GM23248 (cell line): ENCODE results near the gene OPTC. TPM values are rescaled to one million over a fixed set of nuclear protein-coding genes. Genes with fewer than 3 reads are reported as not detected.
"Not testable (repeated sequence)": the region's sequence is repeated elsewhere in the genome, so short reads cannot be mapped to it uniquely, and the experiment has no call there.

Experiments
- DNase-seq: peaks from one replicate; pipeline ENCODE4 v3.0.0-alpha.2; 2015
- H2AFZ ChIP-seq: fragments of 200-600 bp; sonication (generic); 2 replicates; pipeline ENCODE4 v1.6.1; 2016; ENCODE audit warnings: antibody characterized with exemption
- H3F3A ChIP-seq: fragments of 200-600 bp; sonication (generic); 2 replicates; pipeline ENCODE4 v1.6.1; 2016; ENCODE audit warnings: mild to moderate bottlenecking, antibody characterized with exemption, mixed run types; ENCODE audit not compliant: insufficient read depth
- H3K27ac ChIP-seq: fragments of 200-600 bp; sonication (generic); 2 replicates; pipeline ENCODE4 v1.5.1; 2016; ENCODE audit warnings: mild to moderate bottlenecking
- H3K27me3 ChIP-seq: fragments of 200-600 bp; sonication (generic); replicated peaks from 2 replicates; pipeline ENCODE4 v1.6.1; 2016; ENCODE audit warnings: mild to moderate bottlenecking; ENCODE audit not compliant: insufficient read depth
- H3K36me3 ChIP-seq: fragments of 200-600 bp; sonication (generic); 2 replicates; pipeline ENCODE4 v1.6.1; 2016; ENCODE audit warnings: low read depth, mild to moderate bottlenecking
- H3K4me1 ChIP-seq: fragments of 200-600 bp; sonication (generic); 2 replicates; pipeline ENCODE4 v1.6.1; 2016; ENCODE audit warnings: mild to moderate bottlenecking; ENCODE audit not compliant: insufficient read depth
- H3K4me2 ChIP-seq: fragments of 200-600 bp; sonication (generic); one replicate; pipeline ENCODE4 v1.6.1; 2016; ENCODE audit warnings: mild to moderate bottlenecking; ENCODE audit not compliant: unreplicated experiment
- H3K4me3 ChIP-seq: fragments of 200-600 bp; sonication (generic); 2 replicates; pipeline ENCODE4 v1.5.1; 2016; ENCODE audit warnings: mild to moderate bottlenecking
- H3K79me2 ChIP-seq: fragments of 200-600 bp; sonication (generic); 2 replicates; pipeline ENCODE4 v1.6.1; 2016; ENCODE audit warnings: mild to moderate bottlenecking; ENCODE audit not compliant: insufficient read depth
- H3K9ac ChIP-seq: fragments of 200-600 bp; sonication (generic); 2 replicates; pipeline ENCODE4 v1.6.1; 2016; ENCODE audit warnings: mild to moderate bottlenecking
- H3K9me2 ChIP-seq: fragments of 200-600 bp; sonication (generic); 2 replicates; pipeline ENCODE4 v1.6.1; 2016; ENCODE audit warnings: mixed run types, mild to moderate bottlenecking, moderate library complexity; ENCODE audit not compliant: insufficient read depth
- H3K9me3 ChIP-seq: fragments of 200-600 bp; sonication (generic); one replicate; pipeline ENCODE4 v1.6.1; 2017; ENCODE audit warnings: low read depth
- H4K20me1 ChIP-seq: fragments of 200-600 bp; sonication (generic); 2 replicates; pipeline ENCODE4 v1.6.0; 2016; ENCODE audit not compliant: insufficient read depth
- EZH2 ChIP-seq: fragments of 200-600 bp; sonication (generic); IDR thresholded peaks from 2 replicates; pipeline ENCODE4 v1.6.1; 2018; ENCODE audit warnings: antibody characterized with exemption, mild to moderate bottlenecking; ENCODE audit not compliant: insufficient read depth, poor library complexity, severe bottlenecking
- EZH2phosphoT487 ChIP-seq: fragments of 200-600 bp; sonication (generic); IDR thresholded peaks from 2 replicates; pipeline ENCODE4 v1.6.1; 2018; ENCODE audit warnings: antibody characterized with exemption, moderate library complexity, mild to moderate bottlenecking, low read depth; ENCODE audit not compliant: insufficient read depth
- WGBS, 2 experiments: methylation state at CpG; one replicate each; pipeline ENCODE4 v1.1.6; 2015 to 2017; ENCODE audit warnings: low lambda C conversion rate in 2 of 2, low coverage in 1 of 2; ENCODE audit errors: missing lambda C conversion rate in 2 of 2; 5-methylcytosine and 5-hydroxymethylcytosine counted together
- in situ Hi-C: fragments of 300-500 bp; cut with MboI; formaldehyde crosslinking; loops from 2 replicates; pipeline ENCODE4 v1.15.0; 2020
- polyA plus RNA-seq: library from polyadenylated mRNA; unstranded; fragments of >200 nt; fragmentation: Nextera tagmentation; extraction: Ambion mirVana; gene quantifications from 2 replicates; pipeline ENCODE4 v1.2.1, GENCODE V29; 2016
- total RNA-seq: library from RNA; depleted of rRNA; stranded (reverse); fragments of >200 nt; shearing (Covaris generic); gene quantifications from 2 replicates; pipeline ENCODE4 v1.2.3, GENCODE V29; 2014

OPTC gene
- total and polyA plus RNA-seq, 2 experiments from 2014 or later: not detected

DNA sequence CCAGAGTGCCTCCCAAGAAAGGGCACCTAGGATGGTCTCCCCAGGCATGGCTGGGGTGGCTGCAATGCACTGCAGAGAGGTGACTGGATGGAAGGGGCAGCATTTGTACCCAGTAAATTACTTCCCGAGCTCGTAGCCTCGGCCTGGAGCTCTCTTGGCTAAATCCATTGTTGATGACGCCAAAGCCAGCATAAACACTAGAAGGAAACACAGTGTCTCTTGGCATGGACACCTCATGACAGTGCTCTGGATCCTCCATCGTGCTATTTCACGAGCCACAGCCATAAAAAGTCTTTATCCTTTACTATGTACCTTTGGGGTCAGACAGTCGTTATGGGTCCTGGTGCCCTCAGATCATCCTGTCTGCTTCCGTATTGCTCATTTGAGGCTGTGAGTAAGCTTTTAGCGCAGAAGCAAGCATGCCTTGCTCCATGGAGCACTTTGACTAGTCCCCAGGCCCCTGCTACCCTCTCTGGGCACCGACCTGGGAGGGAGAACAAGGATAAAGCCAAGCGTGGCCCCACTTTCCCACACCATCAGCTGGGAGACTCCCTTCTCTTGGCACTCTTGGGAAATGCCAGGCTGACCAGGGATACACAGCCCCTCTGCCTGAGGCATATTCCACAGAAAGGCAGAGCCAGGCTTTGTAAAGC, 28.7 kb upstream of the OPTC start:
- Histone ChIP-seq H4K20me1 (no peaks in the 10 kb centered on the region), H3K79me2 (no peaks in the 10 kb centered on the region), H3K9ac (no peak overlapping the region), H3K9me3 (no peaks in the 10 kb centered on the region), H3K4me2 (no peak overlapping the region), H3K9me2 (no peaks in the 10 kb centered on the region), H2AFZ (no peak overlapping the region), H3F3A (peaks cover 32% of the 10 kb centered on the region; the same call in 1 of the 2 replicates), H3K4me3 (no peak overlapping the region), H3K36me3 (no peaks in the 10 kb centered on the region), H3K27me3 (no peaks in the 10 kb centered on the region), H3K27ac (no peak overlapping the region), H3K4me1 (peaks cover 43% of the 10 kb centered on the region)
- WGBS, 2 experiments: 38 to 48% methylated on average over 11 of the region's 11 CpGs
- in situ Hi-C loops: no loop called here
- TF ChIP-seq EZH2 (no peak), EZH2phosphoT487 (no peak)
- DNase-seq: peak; percentile 41

DNA sequence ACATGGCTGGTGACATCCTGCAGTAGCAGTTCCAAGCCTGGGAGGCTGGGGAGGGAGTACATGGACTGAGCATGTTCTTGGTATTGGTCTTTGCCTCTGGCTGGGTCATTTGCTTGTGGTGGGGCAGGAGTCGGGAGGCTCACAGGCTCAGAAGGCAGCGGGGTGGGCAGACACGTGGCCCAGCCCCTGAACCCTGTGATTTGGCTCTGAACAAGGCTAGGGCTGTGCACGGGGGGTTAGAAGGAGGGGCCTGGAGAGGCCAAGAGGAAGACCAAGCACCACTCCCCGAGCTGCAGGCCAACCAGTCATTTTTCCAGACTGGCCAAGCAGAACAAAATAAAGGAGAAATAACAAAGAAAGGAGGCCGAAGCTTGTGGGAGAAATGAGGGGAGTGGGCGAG, 28.0 kb upstream of the OPTC start:
- no peaks in the 10 kb centered on the region for H3K79me2 ChIP-seq
- peak overlapping the region; percentile 21; the same call in 1 of the 2 replicates for H2AFZ ChIP-seq
- no peak overlapping the region for H3K27ac ChIP-seq
- no peak for TF ChIP-seq EZH2phosphoT487
- TF ChIP-seq EZH2: no peak
- no peaks in the 10 kb centered on the region for H3K27me3 ChIP-seq
- no peak overlapping the region for H3K9ac ChIP-seq
- DNase-seq: no peak
- peaks cover 32% of the 10 kb centered on the region; the same call in 1 of the 2 replicates for H3F3A ChIP-seq
- H4K20me1 ChIP-seq: no peaks in the 10 kb centered on the region
- no peaks in the 10 kb centered on the region for H3K9me2 ChIP-seq
- in situ Hi-C loops: no loop called here
- H3K4me2 ChIP-seq: no peak overlapping the region
- no peaks in the 10 kb centered on the region for H3K36me3 ChIP-seq
- no peaks in the 10 kb centered on the region for H3K9me3 ChIP-seq
- WGBS, 2 experiments: 21 to 33% methylated on average over 7 of the region's 7 CpGs
- H3K4me1 ChIP-seq: peaks cover 43% of the 10 kb centered on the region
- H3K4me3 ChIP-seq: no peak overlapping the region

DNA sequence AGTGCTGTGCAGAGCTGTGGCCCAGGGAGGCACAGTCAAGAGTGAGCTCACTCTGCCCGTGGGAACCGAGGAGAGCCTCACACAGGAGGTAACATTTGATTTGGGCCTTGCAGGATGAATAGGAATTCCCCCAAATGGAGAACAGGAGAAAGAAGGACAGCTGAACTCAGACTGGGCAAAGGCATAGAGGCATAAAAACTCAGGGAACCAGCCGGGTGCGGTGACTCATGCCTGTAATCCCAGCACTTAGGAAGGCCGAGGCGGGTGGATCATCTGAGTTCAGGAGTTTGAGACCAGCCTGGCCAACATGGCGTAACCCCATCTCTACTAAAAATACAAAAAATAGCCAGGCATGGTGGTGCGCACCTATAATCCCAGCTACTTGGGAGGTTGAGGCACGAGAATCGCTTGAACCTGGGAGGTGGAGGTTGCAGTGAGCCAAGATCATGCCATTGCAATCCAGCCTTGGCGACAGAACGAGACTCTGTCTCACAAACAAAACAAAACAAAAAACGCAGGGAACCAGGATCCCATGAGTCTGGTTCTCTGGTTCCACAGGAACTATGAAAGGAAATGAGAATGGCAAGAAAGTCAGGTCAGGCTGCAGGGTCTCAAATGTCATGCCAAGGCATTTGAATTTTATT, 26.9 kb upstream of the OPTC start:
- WGBS, 2 experiments: 32 to 41% methylated on average over 13 of the region's 13 CpGs
- H3K9me2 ChIP-seq, H3K27ac ChIP-seq, H2AFZ ChIP-seq, H3K79me2 ChIP-seq, H4K20me1 ChIP-seq, H3K9me3 ChIP-seq, H3K36me3 ChIP-seq, in situ Hi-C loops, H3K4me2 ChIP-seq, H3K27me3 ChIP-seq, H3K9ac ChIP-seq, H3K4me3 ChIP-seq: not testable (repeated sequence)
- DNase-seq: peak; percentile 50
- peaks cover 43% of the 10 kb centered on the region for H3K4me1 ChIP-seq
- peaks cover 32% of the 10 kb centered on the region; the same call in 1 of the 2 replicates for H3F3A ChIP-seq

DNA sequence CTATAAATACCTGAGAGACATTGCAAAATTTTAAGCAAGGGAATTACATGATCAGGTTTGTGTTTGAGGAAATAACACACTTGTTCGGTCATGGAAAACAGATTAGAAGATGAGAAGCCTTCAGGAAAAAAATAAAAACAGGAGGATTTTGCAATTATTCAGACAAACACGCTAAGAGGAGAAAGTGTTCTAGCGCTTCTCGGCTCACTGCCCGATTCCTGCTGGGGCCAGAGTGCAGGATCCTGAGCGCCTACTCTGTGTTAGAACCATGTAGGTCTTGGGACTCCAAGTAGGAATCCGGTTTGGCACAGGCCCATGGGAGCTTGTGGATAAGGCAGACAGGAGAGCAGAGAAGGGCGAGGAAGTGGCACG, 26.4 kb upstream of the OPTC start:
- H4K20me1 ChIP-seq: no peaks in the 10 kb centered on the region
- no peak overlapping the region for H2AFZ ChIP-seq
- H3K27me3 ChIP-seq: no peaks in the 10 kb centered on the region
- H3K9ac ChIP-seq: no peak overlapping the region
- 22 to 32% methylated on average over 9 of the region's 9 CpGs for WGBS, 2 experiments
- H3K36me3 ChIP-seq: no peaks in the 10 kb centered on the region
- no peak overlapping the region for H3K27ac ChIP-seq
- TF ChIP-seq EZH2 (no peak), EZH2phosphoT487 (no peak)
- no peaks in the 10 kb centered on the region for H3K9me3 ChIP-seq
- peaks cover 40% of the 10 kb centered on the region for H3K4me1 ChIP-seq
- no peaks in the 10 kb centered on the region for H3K9me2 ChIP-seq
- no peak overlapping the region for H3K4me3 ChIP-seq
- DNase-seq: peak; percentile 46
- in situ Hi-C loops: no loop called here
- no peaks in the 10 kb centered on the region for H3K79me2 ChIP-seq
- H3K4me2 ChIP-seq: no peak overlapping the region
- peaks cover 30% of the 10 kb centered on the region; the same call in 1 of the 2 replicates for H3F3A ChIP-seq
